ENCODE data around the gene ERP27.

- TF ChIP-seq CTCF (IDR thresholded peaks at IDR 0.05) (no peak), POLR2A (IDR thresholded peaks at IDR 0.05) (no peak)
These were observed 9.4 kb downstream of the ERP27 start for GRCh38 chr12:14928931-14929330.
